SK-MEL-5 (cell line): Measurements from ENCODE around the gene ART3. TPM values are rescaled to one million over a fixed set of nuclear protein-coding genes. Genes with fewer than 3 reads are reported as not detected.

Source experiments
- DNase-seq: peaks from one replicate; pipeline ENCODE4 v3.0.0-alpha.2; 2016; ENCODE audit warnings: low read depth, low spot score
- in situ Hi-C: cut with HindIII; loops from 2 replicates; pipeline ENCODE4 v1.10.0; 2016; ENCODE audit warnings: low sequenced_read_pairs, high pct_unique_total_duplicates, low pct_unique_long_range_greater_than_20kb
- total RNA-seq: library from RNA; depleted of rRNA; stranded (reverse); fragments of >200 nt; shearing (Covaris generic); gene quantifications from 2 replicates; pipeline ENCODE4 v1.2.3, GENCODE V29; 2014; rRNA removed

Gene ART3
- total RNA-seq, 1 experiment from 2014 or later, result 8.5 TPM

GRCh38 chr4:76108467-76109181 is 34.1 kb downstream of the ART3 start:
- in situ Hi-C loops, result no loop called here
- no peak for DNase-seq

- in situ Hi-C loops, result no loop called here
- DNase-seq, result no peak
Measured at GRCh38 chr4:76116821-76117220, 42.3 kb downstream of the ART3 start.

- in situ Hi-C loops, result no loop called here
- no peak for DNase-seq
Measured at GRCh38 chr4:76117536-76117935, 43.0 kb downstream of the ART3 start.

GRCh38 chr4:76120199-76120598 is 45.7 kb downstream of the ART3 start:
- no peak for DNase-seq
- in situ Hi-C loops, result no loop called here

- no peak for DNase-seq
- in situ Hi-C loops, result no loop called here
Measured at GRCh38 chr4:76125816-76126215, 51.3 kb downstream of the ART3 start.

GRCh38 chr4:76127754-76128153 is 53.2 kb downstream of the ART3 start:
- no peak for DNase-seq
- in situ Hi-C loops, result no loop called here

GRCh38 chr4:76141241-76141640 is 66.7 kb downstream of the ART3 start:
- in situ Hi-C loops, result no loop called here
- no peak for DNase-seq

- no peak for DNase-seq
- in situ Hi-C loops, result no loop called here
Measured at GRCh38 chr4:76144546-76144945, 70.0 kb downstream of the ART3 start.

GRCh38 chr4:76147454-76148141 is 73.1 kb downstream of the ART3 start:
- DNase-seq, result peak; percentile 79
- in situ Hi-C loops, result no loop called here

- in situ Hi-C loops, result no loop called here
- peak; percentile 92 for DNase-seq
Measured at GRCh38 chr4:76148142-76148865, 73.8 kb downstream of the ART3 start, which contains the start of gene NUP54. Gene NUP54 (minus strand): TSS chr4:76148397. CDS start chr4:76148374, 23 bp downstream.

GRCh38 chr4:76153356-76153755 is 78.8 kb downstream of the ART3 start:
- in situ Hi-C loops, result no loop called here
- DNase-seq, result peak; percentile 46

- in situ Hi-C loops, result no loop called here
- DNase-seq, result no peak
Measured at GRCh38 chr4:76155979-76156378, 81.5 kb downstream of the ART3 start.

- DNase-seq, result no peak
- in situ Hi-C loops, result no loop called here
Measured at GRCh38 chr4:76156635-76157034, 82.1 kb downstream of the ART3 start.

- in situ Hi-C loops, result no loop called here
- no peak for DNase-seq
Measured at GRCh38 chr4:76160355-76160754, 85.8 kb downstream of the ART3 start.

Other genes starting within 250 kb of the ART3 start
- not detected in 2 replicates for gene PPEF2, start 172.3 kb upstream of the ART3 start, total RNA-seq
- gene NAAA, start 133.7 kb upstream of the ART3 start, total RNA-seq, result 0.16 and 0.80 TPM in 2 replicates
- 42.6 and 44.0 TPM in 2 replicates for gene SDAD1, start 83.8 kb upstream of the ART3 start, total RNA-seq
- 0.13 and 0.21 TPM in 2 replicates for gene CXCL9, start 67.2 kb upstream of the ART3 start, total RNA-seq
- not detected in 2 replicates for gene CXCL10, start 51.2 kb upstream of the ART3 start, total RNA-seq
- 0.26 TPM in 1 of 2 replicates, not detected in the other for gene CXCL11, start 38.6 kb upstream of the ART3 start, total RNA-seq
- 32.0 and 36.2 TPM in 2 replicates for gene NUP54, start 73.7 kb downstream of the ART3 start, total RNA-seq
- gene SCARB2, start 139.1 kb downstream of the ART3 start, total RNA-seq, result 225 and 226 TPM in 2 replicates
- 0.16 and 1.4 TPM in 2 replicates for gene FAM47E, start 177.0 kb downstream of the ART3 start, total RNA-seq
- gene STBD1, start 232.0 kb downstream of the ART3 start, total RNA-seq, result 0.29 and 1.2 TPM in 2 replicates